ENCODE measurements around the gene SLC9A1. TPM values are rescaled to one million over a fixed set of nuclear protein-coding genes. Genes with fewer than 3 reads are reported as not detected.
"Not testable (repeated sequence)": the region's sequence is repeated elsewhere in the genome, so short reads cannot be mapped to it uniquely, and the experiment has no call there.

Gene SLC9A1
- total RNA-seq, 1 experiment from 2014 or later: 21.7 TPM

DNA sequence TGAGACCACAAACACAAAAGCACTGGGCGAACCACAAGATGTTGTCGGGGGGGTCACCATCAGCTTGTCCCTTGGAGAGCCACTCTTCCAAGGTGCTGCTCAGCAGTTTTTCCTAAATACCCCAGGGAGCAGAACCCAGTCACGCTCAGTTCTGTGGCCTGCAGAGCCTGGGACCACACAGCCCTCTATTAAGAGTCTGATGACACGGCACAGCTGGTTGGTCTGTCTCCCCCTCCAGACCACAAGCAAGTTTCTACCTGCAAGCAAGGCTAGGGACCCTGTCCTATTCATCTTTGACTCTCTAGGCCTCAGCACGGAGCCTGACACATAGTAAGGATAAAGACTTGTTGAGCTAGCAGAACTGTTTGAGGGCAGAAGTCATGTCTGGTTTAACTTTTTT, 28.5 kb downstream of the SLC9A1 start (continued):
- TF ChIP-seq ATF3 (IDR thresholded peaks at IDR 0.05): no peak
- no peak for TF ChIP-seq ZBTB33 (IDR thresholded peaks at IDR 0.05; ENCODE audit: extremely low read depth, insufficient replicate concordance, low read length)
- TF ChIP-seq JUND (IDR thresholded peaks at IDR 0.05): no peak
- no peak for TF ChIP-seq RAD21 (IDR thresholded peaks at IDR 0.05; ENCODE audit: low read depth)
- no peak for TF ChIP-seq SIN3A (IDR thresholded peaks at IDR 0.05; ENCODE audit: low read depth)

GRCh38 chr1:27125125-27125524, 29.8 kb downstream of the SLC9A1 start:
- H3K9me2 ChIP-seq (ENCODE audit: insufficient read depth); RAD21 ChIA-PET (ENCODE audit: low non-redundant PET in 1 of 2, low total read pairs in 2 of 2, uncharacterized antibody in 2 of 2, unreplicated experiment in 2 of 2); H3K4me3 ChIP-seq (replicated peaks in 1 of 2; ENCODE audit: low read depth in 1 of 2, low read length in 2 of 2); DNase-seq (ENCODE audit: low read depth, low spot score); H3K9me3 ChIP-seq (ENCODE audit: control insufficient read depth in 1 of 2, insufficient read depth in 1 of 2, low read depth in 1 of 2, low read length in 2 of 2); H3K9ac ChIP-seq (ENCODE audit: low read length); BruUV-seq (replicated peaks); intact Hi-C loops (cut with micrococcal nuclease); H4K20me1 ChIP-seq (ENCODE audit: insufficient read depth); H3K79me2 ChIP-seq (ENCODE audit: insufficient read depth, low read length); POLR2A ChIA-PET; H3K4me2 ChIP-seq (ENCODE audit: low read length); H3K27me3 ChIP-seq (ENCODE audit: insufficient read depth, low read length); CTCF ChIA-PET; H3K27ac ChIP-seq (ENCODE audit: low read depth, low read length); ATAC-seq; H3K36me3 ChIP-seq (ENCODE audit: control insufficient read depth in 1 of 2, insufficient read depth in 2 of 2, low read length in 2 of 2); H2AFZ ChIP-seq (ENCODE audit: low read depth, low read length, poor library complexity, severe bottlenecking): not testable (repeated sequence)
- H3K4me1 ChIP-seq (ENCODE audit: control insufficient read depth in 1 of 2, insufficient read depth in 2 of 2, low read length in 2 of 2): peaks cover 13 to 21% of the 10 kb centered on the region in 2 experiments

DNA sequence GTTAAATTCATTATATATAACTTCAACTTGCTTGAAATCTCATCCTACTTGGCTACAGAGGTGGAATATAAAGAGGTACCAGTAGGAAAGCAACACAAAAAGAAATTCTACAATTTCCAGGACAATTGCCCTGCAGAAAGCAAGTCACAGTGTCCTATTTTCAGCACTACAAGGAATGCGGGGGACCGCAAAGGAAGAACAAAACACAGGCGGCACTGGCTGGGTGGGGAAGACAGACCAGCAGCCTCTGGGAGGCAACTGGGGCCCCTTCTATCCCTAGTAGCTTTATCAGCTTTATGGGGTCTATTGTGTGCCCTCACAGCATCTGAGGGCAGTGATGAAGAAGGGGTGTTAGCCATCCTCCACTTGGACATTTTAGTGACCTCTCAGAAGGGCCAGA, 30.5 kb downstream of the SLC9A1 start:
- Histone ChIP-seq H3K27ac (ENCODE audit: low read depth, low read length) (no peak overlapping the region), H3K79me2 (ENCODE audit: insufficient read depth, low read length) (0 out of 2 replicates have a peak, but pooled peaks cover 2% of the 10 kb centered on the region), H3K36me3 (ENCODE audit: control insufficient read depth in 1 of 2, insufficient read depth in 2 of 2, low read length in 2 of 2) (no peaks in the 10 kb centered on the region), H3K9ac (ENCODE audit: low read length) (no peak overlapping the region), H3K9me2 (ENCODE audit: insufficient read depth) (no peaks in the 10 kb centered on the region), H4K20me1 (ENCODE audit: insufficient read depth) (no peaks in the 10 kb centered on the region), H3K4me2 (ENCODE audit: low read length) (no peak overlapping the region), H3K4me1 (ENCODE audit: control insufficient read depth in 1 of 2, insufficient read depth in 2 of 2, low read length in 2 of 2) (peaks cover 17 to 28% of the 10 kb centered on the region in 2 experiments), H3K4me3 (replicated peaks in 1 of 2; ENCODE audit: low read depth in 1 of 2, low read length in 2 of 2) (no peak overlapping the region), H3K27me3 (ENCODE audit: insufficient read depth, low read length) (no peaks in the 10 kb centered on the region), H2AFZ (ENCODE audit: low read depth, low read length, poor library complexity, severe bottlenecking) (no peak overlapping the region), H3K9me3 (ENCODE audit: control insufficient read depth in 1 of 2, insufficient read depth in 1 of 2, low read depth in 1 of 2, low read length in 2 of 2) (no peaks in the 10 kb centered on the region)
- no TSS peak for BruUV-seq (replicated peaks)
- ChIA-PET CTCF (interaction anchor here (1.1 kb wide), 1 partner anchor 33 kb away, joined by 3 read pairs; no protein-coding TSS in a partner anchor), RAD21 (ENCODE audit: low non-redundant PET in 1 of 2, low total read pairs in 2 of 2, uncharacterized antibody in 2 of 2, unreplicated experiment in 2 of 2) (no interaction called here), POLR2A (interaction anchor here (2.0 kb wide), 1 partner anchor 30 kb away, joined by 14 read pairs; the partner anchor contains the start of gene SLC9A1)
- intact Hi-C loops (cut with micrococcal nuclease): no loop called here
- no peak for DNase-seq (ENCODE audit: low read depth, low spot score)
- ATAC-seq: no peak
- TF ChIP-seq SIN3A (IDR thresholded peaks at IDR 0.05; ENCODE audit: low read depth) (no peak), ZBTB33 (IDR thresholded peaks at IDR 0.05; ENCODE audit: extremely low read depth, insufficient replicate concordance, low read length) (no peak), ATF3 (IDR thresholded peaks at IDR 0.05) (no peak), RAD21 (IDR thresholded peaks at IDR 0.05; ENCODE audit: low read depth) (no peak), ELF1 (IDR thresholded peaks at IDR 0.05; ENCODE audit: borderline replicate concordance, low read depth) (no peak), TCF7L2 (IDR thresholded peaks at IDR 0.05; ENCODE audit: borderline replicate concordance, extremely low read depth, insufficient read depth, insufficient read length) (no peak), YY1 (IDR thresholded peaks at IDR 0.05; ENCODE audit: extremely low read depth, insufficient replicate concordance, low read depth, low read length) (no peak), SP1 (IDR thresholded peaks at IDR 0.05; ENCODE audit: low read depth) (no peak), ZFX (IDR thresholded peaks at IDR 0.05) (no peak), POLR2AphosphoS5 (IDR thresholded peaks at IDR 0.05; ENCODE audit: low read depth, low read length) (no peak), JUND (IDR thresholded peaks at IDR 0.05) (no peak), CEBPB (IDR thresholded peaks at IDR 0.05; ENCODE audit: low read depth) (no peak), ZNF274 (IDR thresholded peaks at IDR 0.05; ENCODE audit: low read depth, low read length) (no peak)
